OCI-M1 (cell line): Measurements from ENCODE around the gene CYBRD1.
"Not testable (repeated sequence)": the region's sequence is repeated elsewhere in the genome, so short reads cannot be mapped to it uniquely, and the experiment has no call there.

Source experiments
- DNase-seq: peaks from one replicate; lab custom pipeline; 2025; lab: John Stamatoyannopoulos, UW

Gene CYBRD1

GRCh38 chr2:171522052-171522787, at the start of gene CYBRD1:
TSS of gene CYBRD1 (plus strand) at chr2:171522474. CDS start at chr2:171522546, 72 bp downstream.
- DNase-seq: peak; percentile 83

GRCh38 chr2:171475979-171476378, 46.3 kb upstream of the CYBRD1 start:
- DNase-seq: no peak

GRCh38 chr2:171478345-171478744, 43.9 kb upstream of the CYBRD1 start:
- peak; percentile 3 for DNase-seq

GRCh38 chr2:171479154-171479814, 43.0 kb upstream of the CYBRD1 start:
- DNase-seq: no peak

- no peak for DNase-seq
Measured at GRCh38 chr2:171480908-171481307, 41.4 kb upstream of the CYBRD1 start.

- no peak for DNase-seq
Measured at GRCh38 chr2:171482308-171482707, 40.0 kb upstream of the CYBRD1 start.

- no peak for DNase-seq
Measured at GRCh38 chr2:171482877-171483276, 39.4 kb upstream of the CYBRD1 start.

- DNase-seq: no peak
Measured at GRCh38 chr2:171483793-171484192, 38.5 kb upstream of the CYBRD1 start.

GRCh38 chr2:171485116-171485515, 37.2 kb upstream of the CYBRD1 start:
- no peak for DNase-seq

- no peak for DNase-seq
Measured at GRCh38 chr2:171487201-171487600, 35.1 kb upstream of the CYBRD1 start.

- DNase-seq: no peak
Measured at GRCh38 chr2:171487803-171488259, 34.4 kb upstream of the CYBRD1 start.

GRCh38 chr2:171490577-171490976, 31.7 kb upstream of the CYBRD1 start:
- no peak for DNase-seq

GRCh38 chr2:171491292-171491691, 31.0 kb upstream of the CYBRD1 start:
- no peak for DNase-seq

- no peak for DNase-seq
Measured at GRCh38 chr2:171492664-171493063, 29.6 kb upstream of the CYBRD1 start.

GRCh38 chr2:171497664-171498063, 24.6 kb upstream of the CYBRD1 start:
- not testable (repeated sequence) for DNase-seq

- peak; percentile 9 for DNase-seq
Measured at GRCh38 chr2:171505374-171505773, 16.9 kb upstream of the CYBRD1 start.

GRCh38 chr2:171509945-171510731, 12.1 kb upstream of the CYBRD1 start:
- no peak for DNase-seq

GRCh38 chr2:171512014-171512413, 10.3 kb upstream of the CYBRD1 start:
- no peak for DNase-seq

GRCh38 chr2:171512683-171513195, 9.5 kb upstream of the CYBRD1 start:
- peak; percentile 23 for DNase-seq

GRCh38 chr2:171513719-171514160, 8.5 kb upstream of the CYBRD1 start:
- peak; percentile 87 for DNase-seq

GRCh38 chr2:171514908-171515582, 7.2 kb upstream of the CYBRD1 start:
- no peak for DNase-seq
